ENCODE data around the gene ALPI. TPM values are rescaled to one million over a fixed set of nuclear protein-coding genes. Genes with fewer than 3 reads are reported as not detected.
"Not testable (repeated sequence)": the region's sequence is repeated elsewhere in the genome, so short reads cannot be mapped to it uniquely, and the experiment has no call there.

ALPI gene
- total RNA-seq, 1 donor from 2014 or later: not detected

DNA sequence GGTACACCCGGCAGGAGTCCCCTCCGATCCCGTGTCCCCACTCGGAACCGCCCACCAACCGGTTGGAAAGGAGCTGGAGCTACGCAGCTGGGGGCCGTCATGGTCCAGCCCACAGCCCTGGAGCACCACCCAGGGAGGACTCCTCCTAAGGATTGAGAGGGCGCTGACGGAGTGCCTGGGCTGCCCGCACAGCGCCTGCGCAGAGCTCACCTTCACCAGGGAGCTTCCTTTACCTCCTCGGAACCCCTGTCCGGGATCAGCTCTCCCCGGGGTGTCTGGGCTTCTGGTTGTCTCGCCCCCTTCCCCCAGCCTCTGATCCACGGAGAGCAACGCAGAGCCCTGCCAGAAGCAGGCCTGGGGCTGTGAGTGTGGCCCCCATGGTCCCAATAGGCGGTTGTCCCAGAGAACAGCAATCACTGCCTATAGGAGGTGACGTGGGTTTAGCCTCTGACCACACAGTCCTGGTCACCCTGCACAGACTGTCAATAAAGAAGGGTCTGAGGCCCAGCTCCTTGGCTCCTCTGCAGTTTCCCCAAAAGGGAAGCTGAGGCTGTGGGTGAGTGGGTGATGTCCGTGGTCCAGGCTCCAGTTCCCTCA, 34.7 kb upstream of the ALPI start:
- DNase-seq: no peak

DNA sequence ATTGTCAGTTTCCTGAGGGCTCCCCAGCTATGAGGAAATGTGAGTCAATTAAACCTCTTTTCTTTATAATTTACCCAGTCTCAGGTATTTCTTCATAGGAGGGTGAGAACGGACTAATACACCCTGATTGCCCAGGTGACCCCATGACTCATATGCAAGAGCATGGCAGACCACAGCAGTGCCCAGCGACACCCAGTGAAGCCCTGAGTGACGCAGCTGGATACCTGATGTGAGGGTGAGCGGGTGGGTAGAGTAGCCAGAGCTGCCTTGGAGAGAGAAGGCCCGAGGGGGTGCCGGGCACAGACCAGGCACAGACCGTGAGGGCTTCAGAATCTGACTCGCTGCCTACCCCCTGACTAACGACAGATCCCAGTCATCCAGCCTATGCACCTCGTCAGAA, 33.9 kb upstream of the ALPI start:
- DNase-seq: no peak

DNA sequence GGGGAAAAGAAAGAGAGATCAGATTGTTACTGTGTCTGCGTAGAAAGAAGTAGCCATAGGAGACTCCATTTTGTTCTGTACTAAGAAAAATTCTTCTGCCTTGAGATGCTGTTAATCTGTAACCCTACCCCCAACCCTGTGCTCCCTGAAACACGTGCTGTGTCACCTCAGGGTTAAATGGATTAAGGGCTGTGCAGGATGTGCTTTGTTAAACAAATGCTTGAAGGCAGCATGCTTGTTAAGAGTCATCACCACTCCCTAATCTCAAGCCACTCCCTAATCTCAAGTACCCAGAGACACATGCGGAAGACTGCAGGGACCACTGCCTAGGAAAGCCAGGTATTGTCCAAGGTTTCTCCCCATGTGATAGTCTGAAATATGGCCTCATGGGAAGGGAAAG, 33.0 kb upstream of the ALPI start:
- not testable (repeated sequence) for DNase-seq

DNA sequence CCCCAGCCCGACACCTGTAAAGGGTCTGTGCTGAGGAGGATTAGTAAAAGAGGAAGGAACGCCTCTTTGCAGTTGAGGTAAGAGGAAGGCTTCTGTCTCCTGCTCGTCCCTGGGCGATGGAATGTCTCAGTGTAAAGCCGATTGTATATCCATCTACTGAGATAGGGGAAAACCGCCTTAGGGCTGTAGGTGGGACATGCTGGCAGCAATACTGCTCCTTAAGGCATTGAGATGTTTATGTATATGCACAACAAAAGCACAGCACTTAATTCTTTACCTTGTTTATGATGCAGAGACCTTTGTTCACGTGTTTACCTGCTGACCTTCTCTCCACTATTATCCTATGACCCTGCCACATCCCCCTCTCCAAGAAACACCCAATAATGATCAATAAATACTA, 32.5 kb upstream of the ALPI start:
- not testable (repeated sequence) for DNase-seq

DNA sequence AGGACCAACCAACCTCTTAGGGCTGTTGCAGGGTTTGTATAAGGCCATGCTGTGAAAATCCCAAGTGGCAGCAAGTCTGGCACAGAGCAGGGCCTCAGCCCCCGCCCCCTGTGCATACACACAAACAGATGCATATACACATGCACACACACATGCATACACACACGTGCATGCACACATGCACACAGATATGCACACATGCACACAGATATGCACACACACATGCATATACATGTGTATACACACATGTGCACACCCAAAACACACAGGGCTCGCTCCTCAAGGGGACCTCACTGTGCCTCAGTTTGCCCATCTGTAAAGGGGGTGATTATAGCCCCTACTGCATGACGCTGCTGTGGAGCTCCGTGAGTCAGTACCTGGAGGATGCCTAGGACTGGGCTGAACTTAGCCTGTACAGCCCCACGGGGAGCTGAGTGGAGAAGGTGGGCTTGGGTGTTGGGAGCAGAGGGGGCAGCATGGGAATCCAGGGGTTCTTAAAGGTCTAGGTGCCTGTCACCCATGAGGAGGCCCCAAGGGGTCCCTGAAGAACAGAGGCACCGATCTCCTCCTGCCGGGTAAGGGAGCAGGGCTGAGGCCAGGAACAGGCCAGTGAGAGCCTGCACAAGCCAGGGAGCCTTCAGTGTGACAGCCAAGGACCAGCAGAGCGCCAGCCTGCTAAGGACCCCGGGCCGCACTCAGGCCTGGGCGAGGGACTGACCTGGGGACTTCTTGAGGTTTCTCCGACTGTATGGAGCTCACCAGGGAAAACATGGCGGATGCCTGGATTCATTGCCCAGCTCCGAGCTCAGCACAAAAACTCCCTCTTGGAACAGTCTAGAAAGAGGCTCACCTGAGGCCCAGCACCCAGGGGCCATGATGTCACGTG, 24.0 kb upstream of the ALPI start:
- no peak for DNase-seq

DNA sequence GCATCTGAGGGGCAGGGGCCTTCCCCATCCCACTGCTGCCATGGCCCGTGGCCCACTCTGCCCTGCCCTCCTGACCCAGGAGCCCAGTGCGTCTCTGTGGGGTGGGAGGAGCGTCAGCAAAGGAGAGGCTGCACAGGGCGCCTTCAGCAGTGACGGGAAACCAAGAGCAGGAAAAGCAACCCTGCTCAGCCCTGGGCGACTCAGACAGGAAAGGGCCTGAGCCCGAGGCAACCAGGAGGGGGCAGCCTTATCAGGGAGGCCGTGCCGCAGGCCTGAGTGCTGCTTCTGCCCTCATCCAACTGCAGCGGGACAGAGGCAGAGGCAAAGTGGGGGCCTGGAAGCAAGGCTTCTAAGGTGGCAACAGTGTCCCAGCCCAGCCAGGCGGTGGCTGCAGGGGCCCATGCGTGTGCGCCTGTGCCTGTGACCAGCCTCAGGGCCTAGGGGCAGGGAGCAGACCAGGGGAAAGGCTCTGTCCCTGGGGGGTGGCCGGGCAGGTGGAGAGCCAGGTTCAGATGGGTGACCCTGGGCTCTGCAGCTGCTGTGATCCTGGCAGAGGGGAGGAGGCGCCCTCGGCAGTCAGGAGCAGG, 23.3 kb upstream of the ALPI start:
- DNase-seq: no peak

DNA sequence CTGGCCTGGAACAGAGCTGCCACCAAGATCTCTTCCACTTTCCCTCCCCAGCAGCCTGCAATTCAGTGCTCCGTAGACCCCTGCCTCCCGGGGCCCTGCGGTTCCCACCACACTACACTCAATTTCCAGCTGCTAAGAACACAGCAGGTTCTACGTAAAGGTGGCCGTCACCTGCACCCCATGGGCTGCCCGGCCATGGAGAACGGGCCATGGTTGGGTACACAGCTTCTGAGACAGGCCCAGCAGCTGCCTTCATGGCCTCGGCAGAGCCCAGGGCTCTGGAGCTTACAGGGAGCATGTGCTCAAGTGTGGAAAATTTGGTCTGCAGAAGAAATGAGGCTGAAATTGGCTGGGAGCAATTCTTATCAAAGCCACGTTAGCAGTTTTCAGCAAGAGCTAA, 22.3 kb upstream of the ALPI start:
- not testable (repeated sequence) for DNase-seq

DNA sequence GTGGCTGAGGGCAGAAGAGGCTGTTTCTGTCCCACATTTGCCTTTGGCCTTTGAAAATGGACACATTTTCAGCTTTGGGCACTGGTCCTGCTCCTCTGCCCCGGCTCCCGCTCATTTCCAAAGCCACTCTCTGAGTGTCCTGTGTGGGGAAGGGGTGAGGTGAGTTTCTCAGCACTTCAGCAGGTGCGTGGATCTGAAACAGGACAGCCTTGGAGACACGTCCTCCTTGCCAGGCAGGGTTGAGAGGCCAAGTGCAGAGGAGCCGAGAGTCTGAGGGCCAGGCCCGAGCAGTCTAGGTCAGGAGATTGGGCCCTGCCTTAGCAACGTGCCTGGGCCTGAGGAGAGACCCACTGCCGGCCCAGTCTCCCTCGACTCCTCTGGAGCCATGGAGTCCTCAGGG, 21.9 kb upstream of the ALPI start:
- DNase-seq: no peak

DNA sequence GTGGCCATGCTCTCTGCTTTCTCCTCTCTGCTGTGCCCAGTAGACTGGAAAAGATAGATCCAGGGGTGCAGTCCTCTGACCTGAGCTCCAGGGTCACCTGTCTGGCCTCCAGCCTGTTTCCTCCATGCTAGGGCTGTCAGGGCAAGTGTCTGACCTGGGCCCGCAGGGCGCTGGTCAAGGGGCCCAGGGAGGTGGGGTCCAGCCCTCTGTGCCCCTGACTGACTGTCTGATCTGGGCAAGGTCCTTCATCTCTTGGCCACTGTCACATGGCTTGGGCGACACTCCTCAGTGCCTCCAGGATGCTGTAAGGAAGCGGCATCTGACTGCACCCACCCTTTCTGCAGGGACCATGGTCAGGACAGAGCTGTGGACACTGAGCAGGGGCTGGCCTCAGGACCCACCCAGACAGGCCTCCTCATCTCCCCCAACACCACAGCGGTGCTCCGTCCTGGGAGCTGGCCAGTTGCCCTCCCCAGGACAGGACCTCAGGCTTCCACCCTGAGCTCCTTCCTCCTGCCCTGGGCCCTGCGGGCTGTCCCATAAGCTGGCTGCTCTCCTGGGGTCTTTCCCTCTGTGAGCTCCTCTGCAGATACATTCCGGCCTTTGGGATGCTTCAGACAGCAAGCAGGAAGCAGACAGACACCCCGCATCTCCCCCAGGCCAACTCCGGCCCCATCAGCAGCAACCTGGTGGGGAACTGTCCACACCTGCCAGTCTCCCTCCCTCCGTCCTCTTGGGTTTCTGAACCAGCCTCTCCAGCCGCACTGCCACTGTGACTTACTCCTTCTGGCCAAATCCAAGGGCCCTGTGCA, 21.2 kb upstream of the ALPI start:
- DNase-seq: no peak

DNA sequence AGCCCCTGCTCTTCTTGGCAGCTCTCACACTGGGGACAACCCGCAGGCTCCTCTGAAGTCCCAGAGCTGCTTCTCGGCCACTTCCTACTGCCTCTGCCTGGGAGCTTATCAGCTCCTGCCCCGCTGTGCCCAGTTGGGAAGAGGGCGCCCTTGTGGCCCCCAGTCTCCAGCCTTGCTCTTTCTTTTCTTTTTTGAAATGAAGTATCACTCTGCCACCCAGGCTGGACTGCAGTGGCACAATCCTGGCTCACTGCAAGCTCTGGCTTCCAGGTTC, 20.6 kb upstream of the ALPI start:
- no peak for DNase-seq

DNA sequence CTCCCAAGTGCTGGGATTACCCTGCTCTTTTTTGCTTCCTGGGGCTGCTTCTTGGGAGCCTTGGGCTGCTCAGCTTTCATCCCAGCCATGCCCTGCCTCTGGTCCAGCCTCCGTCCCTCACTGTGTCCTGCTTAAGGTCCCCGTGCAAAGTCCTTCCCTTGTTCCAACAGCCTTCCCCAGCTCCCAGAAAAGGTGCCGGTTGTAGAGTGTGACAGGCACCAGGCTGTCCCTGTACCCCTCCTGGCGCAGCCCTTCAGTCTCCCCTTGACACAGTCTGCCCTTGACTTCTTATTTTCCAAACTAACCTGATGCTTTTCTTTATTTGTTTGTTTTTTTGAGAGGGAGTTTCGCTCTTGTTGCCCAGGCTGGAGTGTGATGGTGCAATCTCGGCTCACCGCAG, 20.1 kb upstream of the ALPI start:
- DNase-seq: no peak

DNA sequence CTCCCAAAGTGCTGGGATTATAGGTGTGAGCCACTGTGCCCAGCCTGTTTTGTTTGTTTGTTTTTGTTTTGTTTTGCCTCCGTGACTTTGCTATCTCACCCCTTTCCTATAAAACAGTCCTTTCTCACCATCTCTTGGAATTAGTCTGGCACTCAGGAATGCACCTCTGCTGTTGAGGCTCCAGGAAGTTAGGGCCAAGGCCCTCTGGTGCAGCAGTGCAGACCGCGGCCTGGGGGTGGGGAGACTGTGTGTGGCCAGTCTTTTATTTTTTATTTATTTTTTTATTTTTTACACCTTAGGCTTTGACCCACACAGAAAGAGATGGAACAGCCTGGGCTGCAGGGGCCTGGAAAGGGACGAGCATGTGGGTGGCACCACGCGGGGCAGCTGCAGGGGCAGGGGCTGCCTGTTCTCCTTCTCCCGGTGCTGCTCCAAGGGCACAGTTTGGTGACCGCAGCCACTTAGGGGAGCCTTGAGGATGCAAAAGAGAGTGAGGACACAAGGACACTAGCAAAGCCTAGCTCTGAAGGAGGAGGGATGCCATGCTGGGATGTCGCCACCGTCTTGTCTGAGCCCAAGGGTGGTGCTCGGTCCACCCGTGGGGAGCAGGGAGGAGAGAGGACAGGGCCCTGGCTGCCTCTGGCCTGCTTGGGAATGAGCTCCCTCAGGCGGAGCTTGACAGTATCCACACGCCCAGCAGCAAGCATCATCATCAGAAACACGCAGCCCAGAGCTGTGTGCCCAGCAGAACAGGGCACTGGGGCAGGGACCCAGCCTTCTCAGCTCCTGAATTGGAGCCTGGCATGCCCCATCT, 19.4 kb upstream of the ALPI start:
- DNase-seq: no peak

DNA sequence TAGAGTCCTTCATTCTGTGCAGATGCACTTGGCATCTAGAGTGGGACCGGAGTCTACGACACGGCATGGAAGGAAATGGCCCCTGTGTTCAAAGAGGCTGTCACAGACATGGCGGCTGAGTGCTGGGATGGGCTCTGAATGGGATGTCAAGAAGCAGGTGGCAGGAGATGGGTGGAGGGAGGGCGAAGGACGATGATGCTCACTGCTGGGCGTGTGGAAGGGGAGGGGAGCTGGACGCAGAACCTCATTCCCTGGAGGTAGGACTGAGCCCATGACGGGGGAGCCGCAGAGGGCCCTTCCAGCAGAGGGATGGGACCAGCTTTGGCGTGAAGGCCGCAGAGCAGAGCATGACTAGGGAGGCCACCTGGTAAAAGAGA, 18.8 kb upstream of the ALPI start:
- DNase-seq: no peak

DNA sequence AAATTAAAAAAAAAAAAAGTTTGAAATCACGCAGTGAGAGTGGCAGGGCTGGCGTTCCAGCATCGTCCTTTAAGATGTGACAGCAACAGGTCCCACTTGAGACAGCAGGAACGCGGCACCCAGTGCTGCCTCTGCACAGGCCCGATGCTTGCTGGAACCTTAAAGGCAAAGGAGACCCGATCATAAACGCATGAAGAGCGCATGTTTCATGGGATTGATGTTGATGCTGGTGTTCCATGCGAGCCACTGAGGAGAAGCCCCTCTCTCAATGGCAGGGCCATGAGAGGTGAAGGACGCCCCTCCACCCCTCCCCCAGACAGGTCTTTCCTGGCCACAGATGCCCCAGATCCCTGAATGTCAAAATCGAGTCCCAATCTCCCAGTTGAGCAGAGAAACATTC, 17.9 kb upstream of the ALPI start:
- DNase-seq: no peak

DNA sequence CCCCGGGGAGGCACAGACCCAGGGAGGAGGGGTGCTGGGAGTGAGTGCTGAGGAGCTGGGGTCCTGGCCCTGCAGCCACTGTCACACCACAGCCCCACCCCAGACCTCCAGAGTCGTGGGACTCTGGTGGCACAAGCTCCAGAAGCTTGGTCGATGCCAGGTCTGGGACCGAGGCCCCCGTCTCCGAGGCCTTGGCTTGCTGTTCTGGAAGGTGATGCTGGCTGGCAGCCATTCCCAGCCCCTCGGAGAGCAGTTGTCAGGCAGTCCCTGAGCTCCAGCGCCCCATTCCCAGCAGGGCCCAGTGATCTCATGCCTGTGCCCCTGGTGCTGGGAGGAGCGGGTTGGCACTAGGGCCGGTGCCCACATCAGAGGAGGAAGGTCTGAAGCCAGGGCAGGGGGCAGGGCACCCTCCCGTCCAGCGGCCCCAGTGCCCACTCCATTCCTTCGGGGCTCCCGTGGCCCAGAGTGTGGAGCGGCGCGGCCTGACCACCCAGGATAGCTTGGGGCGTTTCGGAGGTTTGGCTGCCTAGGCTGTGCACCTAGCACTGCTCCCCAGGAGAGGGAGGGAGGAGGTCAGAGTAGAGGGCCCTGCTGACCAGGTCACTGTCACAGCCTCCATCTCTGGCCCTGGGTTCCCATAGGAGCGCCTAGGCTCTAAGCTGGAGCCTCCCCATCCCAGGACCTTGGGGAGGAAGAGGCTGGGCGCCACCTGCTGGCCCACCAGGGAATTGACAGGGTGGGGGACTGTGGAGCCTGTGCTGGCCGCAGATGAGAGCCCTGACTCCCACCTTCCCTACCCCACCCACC, 16.8 kb upstream of the ALPI start:
- peak; percentile 35 for DNase-seq

DNA sequence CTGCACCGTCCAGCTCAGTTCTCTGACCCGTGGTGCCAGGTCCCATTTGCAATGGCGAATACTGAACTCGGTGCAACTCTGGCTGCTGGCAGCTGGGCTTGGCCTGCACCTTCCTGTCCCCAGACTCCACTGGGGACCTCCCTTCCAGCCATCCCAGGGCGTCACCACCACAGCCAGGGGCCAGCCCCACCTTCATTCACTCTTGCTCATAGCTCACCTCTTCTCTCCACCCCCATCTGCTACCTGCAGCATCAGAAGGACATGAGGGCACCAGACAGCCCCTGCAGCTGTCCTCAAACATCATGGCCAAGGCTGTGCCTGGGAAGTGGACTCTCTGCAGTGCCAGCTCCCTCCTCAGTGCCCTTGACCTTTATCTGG, 16.2 kb upstream of the ALPI start:
- no peak for DNase-seq

DNA sequence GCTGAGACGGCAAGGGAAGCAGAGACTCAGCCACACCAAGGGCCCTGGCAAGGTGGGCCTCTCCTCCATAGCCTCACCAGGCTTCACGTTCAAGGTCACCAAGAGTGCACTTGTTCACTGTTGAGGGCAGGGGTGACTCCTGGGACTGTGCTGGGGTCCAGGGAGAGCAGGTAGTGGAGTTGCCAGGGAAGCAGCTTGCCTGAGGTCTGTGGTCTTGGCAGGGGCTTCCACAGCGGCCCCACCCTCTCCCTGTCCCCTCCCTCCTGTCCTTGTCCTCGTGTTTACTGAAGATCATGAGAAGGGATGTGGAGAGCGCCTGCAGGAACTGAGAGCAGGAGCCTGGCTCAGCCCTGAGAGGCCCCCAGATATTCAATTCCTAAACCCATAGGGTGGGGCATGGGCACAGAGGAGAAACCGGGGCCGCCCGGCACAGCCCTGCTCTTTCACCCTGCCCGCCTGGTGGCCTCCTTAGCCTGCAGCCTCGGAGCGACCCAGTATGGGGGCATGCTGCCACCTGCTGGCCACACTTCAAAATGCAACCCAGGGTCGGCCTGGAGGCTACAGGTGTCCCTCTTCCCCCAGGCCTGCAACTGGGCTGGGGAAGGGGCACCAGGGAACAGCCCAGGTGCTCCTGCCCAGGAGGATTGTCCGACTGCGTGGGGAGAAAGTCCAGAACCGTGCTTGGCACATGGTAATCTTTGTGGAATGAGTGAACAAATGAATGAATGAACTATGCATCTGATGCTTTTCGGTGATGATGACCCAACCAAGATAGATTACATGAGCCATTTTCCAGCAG, 15.5 kb upstream of the ALPI start:
- peak; percentile 89 for DNase-seq

DNA sequence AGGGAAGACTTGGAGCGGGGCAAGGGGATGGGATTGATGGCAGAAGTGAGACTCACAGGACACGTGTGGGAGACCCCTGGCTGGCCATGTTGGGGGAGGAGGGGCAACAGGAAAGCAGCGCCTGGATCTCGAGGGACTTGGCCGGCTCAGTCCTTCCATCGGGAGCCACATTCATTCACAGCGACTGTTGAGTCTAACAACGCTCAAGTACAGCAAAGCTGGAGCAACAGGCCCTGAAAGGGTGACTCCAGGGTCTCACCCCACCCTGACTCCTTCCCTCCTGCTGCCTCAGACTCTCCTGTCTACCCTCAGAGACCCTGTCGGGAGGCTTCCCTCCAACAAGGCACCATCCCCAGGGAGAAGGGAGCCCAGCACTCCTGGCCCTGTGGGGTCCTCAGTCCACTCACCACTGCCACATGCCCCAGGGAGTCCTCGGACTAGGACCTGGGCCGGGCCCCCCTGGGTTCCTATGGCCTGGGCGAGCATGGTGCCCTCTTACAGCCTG, 14.8 kb upstream of the ALPI start:
- DNase-seq: no peak

DNA sequence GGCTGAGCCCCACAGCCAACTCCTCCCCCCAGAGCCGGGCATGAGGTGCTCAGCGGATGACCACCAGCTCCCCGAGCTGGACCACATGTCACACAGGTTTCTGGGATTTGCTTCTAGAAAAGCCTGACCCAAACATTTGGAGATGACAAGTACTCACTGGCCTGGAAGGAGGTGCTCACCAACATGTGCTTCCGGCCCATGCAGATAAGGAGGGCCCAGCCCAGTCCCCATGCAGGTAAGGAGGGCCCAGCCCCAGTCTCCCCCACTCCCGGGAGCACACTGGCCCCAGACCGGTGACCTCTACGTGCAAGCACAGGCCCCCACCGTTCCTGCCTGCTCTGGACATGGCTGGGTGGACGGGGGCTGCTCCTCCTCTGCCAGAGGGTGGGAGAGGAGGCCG, 14.0 kb upstream of the ALPI start:
- not testable (repeated sequence) for DNase-seq

DNA sequence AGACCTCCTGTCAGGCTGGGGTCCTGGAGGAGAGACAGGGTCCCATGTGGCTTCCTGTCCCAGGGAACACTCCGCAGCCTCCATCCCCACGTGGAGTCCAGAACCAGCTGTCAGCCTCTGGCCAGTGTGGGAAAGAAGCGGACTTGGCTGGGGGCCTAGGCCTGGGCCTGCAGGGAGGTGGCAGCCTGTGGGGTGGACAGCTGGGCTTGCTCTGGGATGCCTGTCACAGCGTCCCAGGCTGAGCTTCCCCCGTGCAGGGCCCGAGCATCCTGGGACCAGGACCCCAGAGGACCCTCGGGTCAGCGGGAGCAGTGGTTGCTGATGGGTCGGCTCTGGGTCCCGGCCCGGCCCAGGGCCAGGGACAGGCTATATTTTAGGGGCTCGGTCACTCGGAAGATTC, 13.5 kb upstream of the ALPI start:
- peak; percentile 40 for DNase-seq

Measured in tongue (tissue), 2 donors.